Neutrophil (primary cell): ENCODE results near the gene SLC28A1.
A peak's percentile ranks its signal among the peaks of the same experiment; 100 is the strongest.
"Not testable (repeated sequence)": the region's sequence is repeated elsewhere in the genome, so short reads cannot be mapped to it uniquely, and the experiment has no call there.

Experiments used
- H3K27ac ChIP-seq: fragments of 200-600 bp; sonication (generic); 2 replicates; pipeline ENCODE4 v1.5.1; 2016; ENCODE audit warnings: mild to moderate bottlenecking, moderate library complexity
- H3K27me3 ChIP-seq: fragments of 200-600 bp; sonication (generic); 2 replicates; pipeline ENCODE4 v1.6.0; 2016; ENCODE audit warnings: mild to moderate bottlenecking
- H3K36me3 ChIP-seq: fragments of 200-600 bp; sonication (generic); 2 replicates; pipeline ENCODE4 v1.5.1; 2017
- H3K4me1 ChIP-seq, 2 experiments: fragments of 200-600 bp in 1 of 2; sonication (generic) in 1 of 2; 1 replicate in 1 of 2; 2 replicates in 1 of 2; pipeline versions ENCODE4 v1.5.1 to v1.6.1; 2013 to 2016; ENCODE audit warnings: low read depth in 1 of 2, low read length in 1 of 2, mild to moderate bottlenecking in 1 of 2, moderate library complexity in 1 of 2; ENCODE audit not compliant: control insufficient read depth in 1 of 2, insufficient read depth in 1 of 2
- H3K4me3 ChIP-seq, 2 experiments: fragments of 200-600 bp in 1 of 2; sonication (generic) in 1 of 2; 1 replicate in 1 of 2; 2 replicates in 1 of 2; pipeline ENCODE4 v1.5.1; 2013 to 2016; ENCODE audit warnings: low read depth in 1 of 2, low read length in 1 of 2, mild to moderate bottlenecking in 1 of 2, moderate library complexity in 1 of 2
- H3K9me3 ChIP-seq: fragments of 200-600 bp; sonication (generic); 2 replicates; pipeline ENCODE4 v1.5.1; 2016
- CTCF ChIP-seq: fragments of 200-600 bp; sonication (generic); IDR thresholded peaks from 2 replicates; pipeline ENCODE4 v1.5.1; 2016; ENCODE audit warnings: antibody characterized with exemption

Gene SLC28A1

GRCh38 chr15:84874981-84875699, 9.3 kb upstream of the SLC28A1 start:
- Histone ChIP-seq H3K36me3 (no peaks in the 10 kb centered on the region), H3K4me3 (no peak overlapping the region), H3K27ac (no peak overlapping the region), H3K9me3 (no peaks in the 10 kb centered on the region), H3K27me3 (no peaks in the 10 kb centered on the region), H3K4me1 (peaks cover 38 to 46% of the 10 kb centered on the region in 2 experiments)
- no peak for TF ChIP-seq CTCF

- peaks cover 27 to 35% of the 10 kb centered on the region in 2 experiments for H3K4me1 ChIP-seq
- H3K9me3 ChIP-seq = no peaks in the 10 kb centered on the region
- no peaks in the 10 kb centered on the region for H3K36me3 ChIP-seq
- no peak overlapping the region for H3K4me3 ChIP-seq
- peak overlapping the region; percentile 69 for H3K27ac ChIP-seq
- H3K27me3 ChIP-seq = no peaks in the 10 kb centered on the region
- TF ChIP-seq CTCF = no peak
Observed at GRCh38 chr15:84876269-84876668, 8.2 kb upstream of the SLC28A1 start.

- Histone ChIP-seq H3K27ac (peak overlapping the region; percentile 69), H3K4me1 (peaks cover 27 to 31% of the 10 kb centered on the region in 2 experiments)
- not testable (repeated sequence) for H3K27me3 ChIP-seq, H3K36me3 ChIP-seq, H3K4me3 ChIP-seq, H3K9me3 ChIP-seq
Observed at GRCh38 chr15:84877701-84878100, 6.8 kb upstream of the SLC28A1 start.

GRCh38 chr15:84878504-84878903, 6.0 kb upstream of the SLC28A1 start:
- Histone ChIP-seq H3K36me3 (no peaks in the 10 kb centered on the region), H3K4me3 (no peak overlapping the region), H3K4me1 (peaks cover 27 to 31% of the 10 kb centered on the region in 2 experiments), H3K27me3 (no peaks in the 10 kb centered on the region), H3K9me3 (no peaks in the 10 kb centered on the region), H3K27ac (peak overlapping the region; percentile 69)
- peak; percentile 57 for TF ChIP-seq CTCF

- Histone ChIP-seq H3K36me3 (no peaks in the 10 kb centered on the region), H3K9me3 (no peaks in the 10 kb centered on the region), H3K4me3 (no peak overlapping the region), H3K27ac (no peak overlapping the region), H3K27me3 (no peaks in the 10 kb centered on the region), H3K4me1 (peaks cover 25% of the 10 kb centered on the region in 2 experiments)
- no peak for TF ChIP-seq CTCF
Observed at GRCh38 chr15:84879088-84879780, 5.2 kb upstream of the SLC28A1 start.

GRCh38 chr15:84880007-84880406, 4.5 kb upstream of the SLC28A1 start:
- H3K36me3 ChIP-seq = no peaks in the 10 kb centered on the region
- H3K9me3 ChIP-seq = no peaks in the 10 kb centered on the region
- peaks cover 23 to 24% of the 10 kb centered on the region in 2 experiments for H3K4me1 ChIP-seq
- H3K27me3 ChIP-seq = no peaks in the 10 kb centered on the region
- TF ChIP-seq CTCF = no peak
- no peak overlapping the region for H3K4me3 ChIP-seq
- no peak overlapping the region for H3K27ac ChIP-seq
